GM21786 (cell line): Measurements from ENCODE around the gene CCNB3.
"Not testable (repeated sequence)": the region's sequence is repeated elsewhere in the genome, so short reads cannot be mapped to it uniquely, and the experiment has no call there.

Experiments used
- ATAC-seq: cut with Tn5 transposase; IDR thresholded peaks from one replicate; pipeline ENCODE4 v1.9.1; 2021; ENCODE audit not compliant: unreplicated experiment

CCNB3 gene

DNA sequence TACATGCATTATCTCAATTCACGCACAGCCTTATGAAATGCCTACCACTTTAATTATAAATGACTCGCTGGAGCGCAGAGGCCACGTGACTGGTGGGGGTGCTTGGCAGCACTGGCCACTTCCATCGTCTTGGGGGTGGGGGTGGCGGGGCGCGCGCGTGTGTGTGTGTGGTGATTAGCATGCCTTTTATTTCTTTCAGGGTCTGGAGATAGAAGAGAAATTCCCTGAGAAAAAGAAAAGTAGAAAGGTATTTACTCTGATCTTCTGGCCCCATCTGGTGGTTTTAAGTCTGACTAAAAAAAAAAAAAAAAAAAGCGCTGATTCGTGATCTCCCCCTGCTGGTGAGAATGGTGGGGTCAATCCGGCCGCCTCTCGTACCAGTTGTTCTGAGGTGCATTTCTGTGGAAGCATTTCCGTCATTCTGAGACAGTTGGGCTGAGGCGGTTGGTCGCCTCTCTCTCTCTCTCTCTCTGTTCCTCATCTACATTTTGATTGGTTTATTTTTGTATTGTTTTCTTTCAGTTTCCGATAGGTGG is at the start of gene CCNB3:
CCNB3 (plus strand) TSS at position 402 of the 536 bp plus-strand sequence. CDS start 80,399 bp downstream, outside the sequence.
- peak; percentile 98 for ATAC-seq

DNA sequence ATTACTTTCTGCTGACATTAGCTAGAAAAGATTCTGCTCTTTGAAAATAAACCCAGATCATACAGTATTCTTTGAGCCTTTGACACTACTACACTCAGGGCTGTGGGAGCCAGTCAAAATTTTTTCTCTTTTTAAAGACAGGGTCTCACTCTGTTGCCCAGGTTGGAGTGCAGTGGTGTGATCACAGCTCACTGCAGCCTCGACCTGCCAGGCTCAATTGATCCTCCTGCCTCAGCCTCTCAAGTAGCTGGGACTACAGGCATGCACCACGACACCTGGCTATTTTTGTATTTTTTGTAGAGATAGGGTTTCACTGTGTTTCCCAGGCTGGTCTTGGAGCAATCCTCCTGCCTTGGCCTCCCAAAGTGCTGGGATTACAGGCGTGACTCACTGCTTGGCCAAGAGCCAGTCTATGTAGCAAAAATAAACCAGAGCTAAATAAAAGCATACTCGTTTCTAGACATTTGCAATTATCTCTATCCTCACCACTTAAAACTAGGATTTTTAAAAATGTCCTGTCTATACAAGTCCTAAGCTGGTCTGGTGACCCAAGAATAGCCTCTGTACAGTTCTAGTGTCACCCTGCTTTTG is 46.9 kb upstream of the CCNB3 start:
- ATAC-seq: no peak

DNA sequence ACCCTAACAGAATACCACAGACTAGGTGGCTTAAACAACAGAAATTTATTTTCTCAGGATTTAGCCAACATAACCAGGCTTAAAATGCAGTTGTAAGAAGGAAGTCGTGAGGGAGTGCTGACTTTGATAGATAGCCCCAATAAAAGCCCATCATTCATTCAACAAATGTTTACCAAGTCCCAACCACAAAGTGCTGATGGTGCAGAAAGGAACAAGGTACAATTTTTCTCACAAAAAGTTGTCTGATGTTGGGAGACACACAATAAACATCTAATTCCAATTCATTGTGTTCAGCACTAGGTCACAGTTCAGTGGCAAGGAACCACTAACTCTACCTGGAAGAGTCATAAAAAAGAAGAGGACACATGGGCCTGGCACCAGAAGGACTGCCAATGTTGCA is 46.0 kb upstream of the CCNB3 start:
- no peak for ATAC-seq

GRCh38 chrX:50161127-50161526 is 43.4 kb upstream of the CCNB3 start:
- ATAC-seq: no peak

GRCh38 chrX:50165727-50166126 is 38.8 kb upstream of the CCNB3 start:
- ATAC-seq: no peak

DNA sequence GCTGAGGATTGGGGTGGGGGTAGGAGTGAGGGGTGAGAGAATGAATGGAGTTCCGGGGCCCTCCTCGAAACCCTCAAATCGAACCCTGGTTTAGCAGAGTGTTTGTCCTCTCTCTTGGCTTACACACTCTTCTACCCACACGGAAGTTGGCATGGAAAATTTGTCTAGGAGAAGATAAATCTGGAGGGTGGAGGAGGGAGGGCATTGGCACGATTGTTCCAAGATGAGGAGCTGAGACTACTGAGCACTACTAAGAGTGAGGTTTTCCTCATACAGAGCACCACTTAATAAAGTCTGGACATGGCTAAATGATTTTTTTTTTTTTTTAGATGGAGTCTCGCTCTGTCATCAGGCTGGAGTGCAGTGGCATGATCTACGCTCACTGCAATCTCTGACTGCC is 37.2 kb upstream of the CCNB3 start:
- ATAC-seq: no peak

GRCh38 chrX:50168241-50168687 is 36.3 kb upstream of the CCNB3 start:
- ATAC-seq: no peak

DNA sequence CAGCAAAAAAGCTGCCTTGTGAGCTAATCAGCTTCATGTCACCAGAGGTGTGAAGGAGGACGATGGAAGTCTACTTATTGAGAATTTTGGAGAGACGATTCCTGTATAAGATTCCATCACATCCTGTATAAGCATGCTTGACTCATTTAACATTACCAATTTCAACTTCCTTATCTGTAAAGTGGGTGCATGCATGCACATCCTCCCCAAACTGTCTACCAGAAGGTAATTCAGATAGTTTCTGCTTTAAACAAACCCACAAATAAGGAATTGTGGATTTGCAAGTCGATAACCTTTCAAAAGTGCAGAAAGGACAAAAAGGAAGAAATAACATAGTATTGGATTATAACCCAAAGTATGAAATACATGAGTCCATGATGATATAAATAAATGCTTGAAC is 34.8 kb upstream of the CCNB3 start:
- no peak for ATAC-seq

DNA sequence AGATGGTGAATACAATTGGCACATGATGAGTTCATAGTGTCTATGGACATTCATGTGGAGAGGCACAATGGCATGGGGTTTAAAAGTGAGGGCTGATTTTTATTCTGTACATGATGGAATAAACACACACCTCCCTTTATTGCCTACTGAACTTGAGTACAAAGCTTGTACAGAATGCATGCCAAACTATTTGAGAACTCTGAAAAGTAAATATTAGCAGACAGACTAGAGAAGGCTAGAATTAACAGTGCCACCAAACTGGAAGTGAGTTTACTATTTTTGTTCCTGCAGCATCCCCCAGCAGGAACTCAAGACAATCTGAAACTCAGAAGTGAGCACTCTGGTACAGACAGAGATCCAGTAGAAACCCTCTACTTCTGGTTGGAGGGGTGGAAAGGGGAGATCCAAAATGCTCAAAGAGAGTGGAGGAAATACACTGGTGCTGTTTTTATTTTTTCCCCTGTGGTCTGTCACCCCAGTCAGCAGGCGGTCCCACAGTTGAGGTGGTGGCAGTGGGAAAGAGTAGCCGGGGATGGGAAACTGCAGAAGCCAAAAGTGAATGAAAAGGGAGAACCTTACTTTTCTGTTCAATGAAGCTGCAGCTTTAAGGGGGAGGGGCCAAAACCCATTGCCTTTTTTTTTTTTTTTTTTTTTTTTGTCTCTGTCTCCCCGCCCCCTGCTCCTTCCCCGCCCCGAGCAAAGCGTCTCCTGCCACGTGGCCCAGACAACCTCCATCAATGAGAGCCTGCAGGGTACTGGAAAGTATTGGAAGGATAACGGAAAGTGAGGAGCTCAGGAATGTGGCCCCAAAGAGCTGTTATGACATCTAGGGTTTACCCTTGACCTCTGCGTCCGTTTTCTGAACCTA is 24.3 kb upstream of the CCNB3 start:
- no peak for ATAC-seq

DNA sequence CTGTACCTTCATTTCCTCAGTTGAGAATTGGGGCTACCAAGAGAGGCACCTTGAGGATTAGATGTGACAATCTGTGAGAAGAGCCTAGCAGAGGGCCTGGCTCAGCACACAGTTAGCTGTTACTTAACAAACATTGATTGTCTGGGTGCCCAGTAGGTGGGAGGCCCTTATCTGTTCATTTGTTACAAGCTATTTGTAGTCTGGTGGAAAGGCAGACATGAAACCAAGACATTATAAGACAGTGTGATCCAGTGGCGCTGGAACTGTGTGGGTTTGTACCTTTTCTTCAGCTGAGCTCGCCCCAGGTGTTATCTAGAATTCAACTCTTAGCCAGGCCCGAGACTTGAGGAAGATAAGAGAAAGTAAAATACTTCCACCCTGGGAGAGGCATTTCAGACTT is 20.7 kb upstream of the CCNB3 start:
- ATAC-seq: no peak

DNA sequence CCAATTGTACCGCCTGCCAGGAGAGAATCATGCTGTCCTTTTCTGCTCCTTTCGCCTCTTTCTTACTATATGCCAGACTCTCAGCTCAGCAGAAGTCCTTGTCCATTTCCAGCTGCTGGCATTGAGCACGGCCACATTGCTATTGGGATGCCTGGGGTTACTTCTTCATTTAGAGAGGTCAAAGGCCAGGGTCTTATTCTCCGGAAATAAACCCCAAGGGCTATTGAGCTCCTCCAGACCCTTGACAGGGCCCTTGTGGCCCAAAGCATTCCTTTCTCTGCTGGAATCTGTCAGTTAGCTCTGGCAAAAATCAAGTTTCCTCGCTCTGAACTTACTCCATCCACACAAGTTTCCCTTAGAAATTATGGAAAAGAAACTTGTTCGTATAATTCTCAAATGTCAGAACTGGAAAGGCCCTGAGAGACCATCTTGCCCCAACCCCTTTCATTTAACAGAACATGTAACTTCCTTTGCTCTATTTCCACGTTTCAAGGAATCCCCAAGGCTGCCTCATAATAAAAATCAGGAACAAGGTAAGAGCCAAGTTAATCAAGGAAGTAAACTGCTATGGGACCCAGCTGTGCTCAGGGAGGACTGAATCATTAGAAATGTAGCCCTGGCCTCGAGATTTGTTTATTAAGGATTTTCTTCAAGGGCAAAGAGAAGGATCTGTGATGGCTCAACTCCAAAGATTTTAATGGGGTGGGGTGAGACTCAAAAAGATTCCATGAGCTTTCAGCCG is 15.5 kb upstream of the CCNB3 start:
- ATAC-seq: no peak

DNA sequence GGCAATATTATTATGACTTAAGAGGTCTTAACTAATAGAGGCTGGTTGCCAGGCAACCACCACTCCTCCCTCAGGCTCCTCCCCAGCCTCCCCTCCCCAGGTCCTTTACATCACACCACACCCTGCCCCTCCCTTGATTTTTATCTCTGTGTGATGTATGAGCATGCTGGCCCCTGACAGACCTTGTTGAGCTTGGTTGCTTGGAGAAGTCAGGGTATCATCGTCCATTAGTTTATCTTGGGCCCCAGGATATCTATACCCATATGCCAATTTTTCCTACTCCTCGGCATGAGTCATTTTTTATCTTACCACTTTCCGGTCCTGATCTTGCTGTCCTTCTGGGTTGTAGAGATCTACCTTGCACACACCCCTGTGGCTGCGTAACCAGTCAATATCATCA is 6.2 kb upstream of the CCNB3 start:
- ATAC-seq: no peak

DNA sequence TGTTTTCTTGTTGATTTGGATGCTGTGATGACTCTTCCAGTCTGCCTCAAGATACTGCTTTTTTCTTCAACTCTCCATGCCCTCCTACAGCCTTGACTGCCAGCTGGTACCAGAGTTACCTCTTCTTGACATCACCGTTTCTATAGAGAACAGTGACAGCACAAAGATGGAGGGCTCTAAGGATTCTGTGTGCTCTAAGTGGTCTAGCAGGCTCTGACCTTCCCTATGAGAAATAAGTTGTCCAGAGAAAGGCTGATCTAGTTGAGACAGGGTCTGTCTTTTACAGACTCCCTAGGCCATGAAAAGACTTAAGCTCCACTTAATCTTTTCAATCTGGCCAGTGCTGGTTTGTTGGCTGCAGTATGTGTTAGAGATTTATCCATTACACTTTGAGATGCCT is 3.7 kb upstream of the CCNB3 start, which contains the start of gene AKAP4:
AKAP4 (minus strand) TSS at position 101 of the 400 bp plus-strand sequence. CDS start 118 bp downstream, outside the sequence.
- no peak for ATAC-seq

DNA sequence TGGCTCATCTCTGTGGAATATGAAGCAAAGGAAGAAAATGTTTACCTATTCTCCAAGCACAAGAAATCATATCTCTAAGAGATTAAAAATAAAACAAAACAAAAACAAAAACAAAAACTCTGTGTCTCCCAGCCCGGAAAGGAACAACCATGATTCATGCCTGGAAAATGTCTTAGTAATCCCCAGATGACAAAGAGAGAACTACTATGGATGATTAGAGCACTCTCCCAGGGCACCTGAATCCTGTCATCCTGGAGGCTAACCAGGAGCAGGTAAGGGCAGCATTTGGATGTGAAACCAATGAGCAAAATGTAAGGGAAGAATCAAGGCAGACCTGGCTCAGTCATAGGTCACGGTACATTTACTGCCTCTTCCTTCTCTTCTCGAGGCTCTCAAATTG is 2.0 kb upstream of the CCNB3 start:
- no peak for ATAC-seq

GRCh38 chrX:50206753-50207152 is 2.2 kb downstream of the CCNB3 start:
- ATAC-seq: no peak

DNA sequence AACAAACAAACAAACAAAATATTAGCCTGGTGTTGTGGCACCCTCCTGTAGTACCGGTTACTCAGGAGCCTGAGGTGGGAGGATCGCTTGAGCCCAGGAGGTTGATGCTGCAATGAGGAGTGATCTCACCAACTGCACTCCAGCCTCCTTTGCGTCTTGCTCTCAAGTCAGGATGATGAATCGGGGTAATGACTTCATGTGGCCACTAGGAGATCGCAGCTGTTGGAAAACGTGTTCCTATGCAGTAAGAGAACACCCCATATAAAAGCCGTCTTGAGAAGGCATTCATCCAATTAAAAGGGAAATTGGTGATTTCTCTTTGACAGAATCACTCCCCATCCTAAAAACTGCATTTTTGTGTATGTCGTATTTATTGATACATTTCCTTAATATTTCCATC is 6.9 kb downstream of the CCNB3 start:
- no peak for ATAC-seq

GRCh38 chrX:50281253-50281652 is 76.7 kb downstream of the CCNB3 start:
- no peak for ATAC-seq

DNA sequence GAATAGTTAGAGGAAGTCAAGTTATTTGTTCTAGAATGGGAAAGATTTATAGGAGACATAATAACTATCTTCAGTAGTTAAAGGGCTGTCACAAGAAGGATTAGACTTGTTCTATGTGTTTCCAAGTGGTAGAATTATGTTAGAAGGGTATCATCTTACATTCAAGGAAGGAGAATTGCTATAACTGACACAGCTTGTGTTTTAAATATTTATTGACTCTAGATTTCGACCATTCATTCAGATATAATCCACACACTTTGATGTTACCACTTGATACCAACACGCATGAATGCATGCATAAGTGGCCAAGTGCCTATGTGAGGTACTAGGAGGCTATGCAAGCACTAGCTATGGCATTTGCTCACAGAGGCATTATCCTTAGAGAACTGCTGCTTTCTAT is 122.7 kb downstream of the CCNB3 start:
- no peak for ATAC-seq

- ATAC-seq: not testable (repeated sequence)
Observed at GRCh38 chrX:50332668-50333067, 128.1 kb downstream of the CCNB3 start.

DNA sequence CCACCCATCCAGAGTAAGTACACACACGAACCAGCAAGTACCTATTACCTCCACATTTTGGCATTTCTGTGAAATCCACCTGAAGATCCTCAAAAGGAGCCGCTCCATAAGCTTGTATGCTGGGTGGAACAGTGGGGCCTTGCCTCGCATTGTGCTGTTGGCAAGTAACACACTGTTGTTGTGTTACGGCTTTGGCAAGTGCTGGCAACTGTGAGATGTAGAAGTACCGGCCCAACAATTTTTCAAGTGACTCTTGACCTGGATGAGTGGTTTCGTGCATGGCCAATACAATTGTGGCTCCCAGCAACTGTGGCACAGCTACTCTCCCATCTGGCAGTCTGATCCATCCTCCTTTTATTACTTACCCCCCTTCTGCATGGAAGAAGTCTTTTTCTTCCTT is 128.7 kb downstream of the CCNB3 start:
- ATAC-seq: no peak

- ATAC-seq: no peak
Observed at GRCh38 chrX:50343917-50344316, 139.4 kb downstream of the CCNB3 start.
